ENCODE measurements around the gene RHBDL1.
A peak's percentile ranks its signal among the peaks of the same experiment; 100 is the strongest.

RHBDL1 gene

GRCh38 chr16:715477-716199 lies 40.2 kb downstream of the RHBDL1 start (continued):
- TF ChIP-seq PATZ1 (tag by site-specific recombination; IDR thresholded peaks at IDR 0.05): peak; percentile 65
- no peak for TF ChIP-seq ZNF776 (tag by site-specific recombination; IDR thresholded peaks at IDR 0.05; ENCODE audit: borderline replicate concordance)
- no peak for TF ChIP-seq ZNF664 (tag by site-specific recombination; IDR thresholded peaks at IDR 0.05)
- no peak for TF ChIP-seq ZBTB1 (tag by site-specific recombination; IDR thresholded peaks at IDR 0.05)
- peak; percentile 46; the same call in 1 of the 2 replicates for TF ChIP-seq GLIS2 (tag by site-specific recombination; IDR thresholded peaks at IDR 0.05)
- peak; percentile 43; the same call in 1 of the 2 replicates for TF ChIP-seq ZNF398 (tag by site-specific recombination; IDR thresholded peaks at IDR 0.05)
- TF ChIP-seq FEZF1 (tag by site-specific recombination; IDR thresholded peaks at IDR 0.05): no peak
- no peak for TF ChIP-seq AEBP2 (tag by site-specific recombination; IDR thresholded peaks at IDR 0.05; ENCODE audit: borderline replicate concordance)
- peak; percentile 58 for TF ChIP-seq KLF17 (tag by site-specific recombination; IDR thresholded peaks at IDR 0.05)
- no peak for TF ChIP-seq ZNF26 (tag by site-specific recombination; IDR thresholded peaks at IDR 0.05)
- TF ChIP-seq ZNF138 (tag by site-specific recombination; IDR thresholded peaks at IDR 0.05; ENCODE audit: borderline replicate concordance): no peak
- no peak for TF ChIP-seq ZNF513 (tag by site-specific recombination; IDR thresholded peaks at IDR 0.05)
- TF ChIP-seq ZSCAN5A (tag by site-specific recombination; IDR thresholded peaks at IDR 0.05): no peak
- no peak for TF ChIP-seq ZSCAN18 (tag by site-specific recombination; IDR thresholded peaks at IDR 0.05)
- no peak for TF ChIP-seq ZNF48 (tag by site-specific recombination; IDR thresholded peaks at IDR 0.05)
